Measurements from ENCODE around the gene MYL12A. TPM values are rescaled to one million over a fixed set of nuclear protein-coding genes. Genes with fewer than 3 reads are reported as not detected.
"Not testable (repeated sequence)": the region's sequence is repeated elsewhere in the genome, so short reads cannot be mapped to it uniquely, and the experiment has no call there.

The MYL12A gene
- total RNA-seq, 1 experiment from 2014 or later = 810 TPM

- no peak for DNase-seq (ENCODE audit: low read depth)
Measured at GRCh38 chr18:3254725-3255124, 7.1 kb downstream of the MYL12A start.

GRCh38 chr18:3255611-3256165 lies 8.1 kb downstream of the MYL12A start:
- no peak for DNase-seq (ENCODE audit: low read depth)

GRCh38 chr18:3256693-3257626 lies 9.4 kb downstream of the MYL12A start:
- DNase-seq (ENCODE audit: low read depth) = peak; percentile 67

- no peak for DNase-seq (ENCODE audit: low read depth)
Measured at GRCh38 chr18:3257627-3258120, 10.1 kb downstream of the MYL12A start.

GRCh38 chr18:3260995-3261372 lies 13.4 kb downstream of the MYL12A start:
- no peak for DNase-seq (ENCODE audit: low read depth)

- DNase-seq (ENCODE audit: low read depth) = peak; percentile 84
Measured at GRCh38 chr18:3261373-3262233, 14.0 kb downstream of the MYL12A start, which contains the start of gene MYL12B. Gene MYL12B, plus strand, starts transcription at chr18:3262133. Its CDS starts 10,766 bp downstream, at chr18:3272899.

- peak; percentile 60 for DNase-seq (ENCODE audit: low read depth)
Measured at GRCh38 chr18:3262234-3263131, 14.9 kb downstream of the MYL12A start.

- DNase-seq (ENCODE audit: low read depth) = no peak
Measured at GRCh38 chr18:3263132-3263700, 15.6 kb downstream of the MYL12A start.

GRCh38 chr18:3264362-3264761 lies 16.8 kb downstream of the MYL12A start:
- peak; percentile 40 for DNase-seq (ENCODE audit: low read depth)

- peak; percentile 64 for DNase-seq (ENCODE audit: low read depth)
Measured at GRCh38 chr18:3265564-3266033, 18.0 kb downstream of the MYL12A start.

GRCh38 chr18:3266062-3266608 lies 18.5 kb downstream of the MYL12A start:
- no peak for DNase-seq (ENCODE audit: low read depth)

GRCh38 chr18:3268306-3268705 lies 20.7 kb downstream of the MYL12A start:
- DNase-seq (ENCODE audit: low read depth) = no peak

- DNase-seq (ENCODE audit: low read depth) = no peak
Measured at GRCh38 chr18:3269241-3269913, 21.8 kb downstream of the MYL12A start.

GRCh38 chr18:3269914-3270299 lies 22.3 kb downstream of the MYL12A start:
- no peak for DNase-seq (ENCODE audit: low read depth)

GRCh38 chr18:3273042-3273441 lies 25.4 kb downstream of the MYL12A start:
- DNase-seq (ENCODE audit: low read depth) = no peak

GRCh38 chr18:3277643-3278213 lies 30.1 kb downstream of the MYL12A start:
- not testable (repeated sequence) for DNase-seq (ENCODE audit: low read depth)

- DNase-seq (ENCODE audit: low read depth) = no peak
Measured at GRCh38 chr18:3279201-3280185, 31.9 kb downstream of the MYL12A start.

All from M059J (cell line).